GM18498 (cell line): Measurements from ENCODE around the gene ZNF511.

Experiments used
- ATAC-seq: cut with Tn5 transposase; IDR thresholded peaks from one replicate; pipeline ENCODE4 v1.9.1; 2021; ENCODE audit warnings: mild to moderate bottlenecking, moderate library complexity; ENCODE audit not compliant: unreplicated experiment

Gene ZNF511

DNA sequence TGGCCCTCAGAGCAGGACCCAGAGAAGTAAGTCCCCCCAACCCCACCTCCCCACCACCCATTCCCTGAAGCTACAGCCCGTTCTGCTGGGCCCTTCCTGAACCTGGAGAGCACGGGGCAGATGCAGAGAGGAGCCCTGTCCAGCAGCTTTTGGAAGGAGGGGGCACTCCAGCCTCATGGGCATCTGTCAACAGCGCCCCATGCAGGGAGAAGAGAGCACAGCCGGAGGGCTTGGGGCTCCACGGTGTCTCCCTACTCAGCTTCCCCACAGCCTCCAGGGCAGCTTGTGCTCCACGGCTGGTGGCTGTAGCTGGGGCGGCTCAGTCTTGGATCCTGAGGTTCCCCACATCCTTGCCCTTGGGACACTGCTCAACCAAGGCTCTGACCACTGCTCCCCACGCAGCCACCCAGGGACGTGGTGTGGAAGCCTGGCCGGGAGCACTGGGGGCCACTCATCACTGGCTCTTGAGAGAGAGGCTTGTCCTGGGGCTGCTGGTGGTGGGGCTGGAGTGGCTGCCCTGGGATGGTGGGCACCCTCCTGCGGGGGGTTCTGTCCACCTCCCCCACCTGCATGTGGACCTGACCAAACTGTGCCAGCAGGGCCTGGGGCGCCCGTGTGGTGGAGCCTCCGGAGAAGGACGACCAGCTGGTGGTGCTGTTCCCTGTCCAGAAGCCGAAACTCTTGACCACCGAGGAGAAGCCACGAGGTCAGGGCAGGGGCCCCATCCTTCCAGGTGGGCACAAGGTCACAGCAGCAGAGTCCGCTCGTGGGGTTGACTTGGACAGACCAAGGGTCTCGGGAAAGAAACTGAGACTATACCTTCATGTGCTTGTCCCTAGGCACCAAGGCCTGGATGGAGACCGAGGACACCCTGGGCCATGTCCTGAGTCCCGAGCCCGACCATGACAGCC lies 42.9 kb downstream of the ZNF511 start:
- no peak for ATAC-seq

DNA sequence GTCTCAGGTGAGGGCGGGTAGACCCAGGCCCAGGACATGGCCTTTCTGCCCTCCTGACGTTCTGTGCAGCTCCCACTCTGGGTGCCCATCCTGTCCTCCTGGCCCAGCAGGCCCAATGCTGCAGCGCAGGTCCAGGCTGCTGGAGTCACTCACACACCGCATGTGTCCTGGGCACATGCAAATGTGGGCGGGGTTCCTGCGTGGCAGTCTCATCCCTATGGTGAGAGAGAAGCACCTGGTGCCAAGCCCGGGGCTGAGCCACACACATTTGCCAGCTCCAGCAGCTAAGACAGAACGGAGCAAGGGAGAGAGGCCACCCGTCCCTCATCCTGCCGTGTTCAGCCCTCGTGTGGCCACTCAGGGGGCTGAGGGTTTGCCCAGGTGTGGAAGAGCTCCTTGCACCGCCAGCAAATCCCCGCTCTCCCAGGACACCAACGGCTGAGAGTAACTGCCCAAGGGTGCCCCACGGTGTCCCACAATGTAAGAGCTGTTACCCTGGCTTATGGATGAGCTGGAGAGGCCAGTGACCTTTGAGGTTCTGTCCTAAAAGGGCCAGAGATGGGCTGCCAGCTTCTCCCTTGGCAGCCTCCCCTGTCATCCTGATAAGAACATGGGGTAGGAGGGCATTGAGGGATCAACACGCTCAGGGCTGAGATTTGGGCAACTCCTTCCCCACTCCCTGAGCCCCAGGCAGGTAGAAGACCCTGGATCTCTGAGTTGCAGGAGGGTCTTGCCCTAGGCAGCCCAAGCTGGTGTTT lies 44.7 kb downstream of the ZNF511 start:
- no peak for ATAC-seq

DNA sequence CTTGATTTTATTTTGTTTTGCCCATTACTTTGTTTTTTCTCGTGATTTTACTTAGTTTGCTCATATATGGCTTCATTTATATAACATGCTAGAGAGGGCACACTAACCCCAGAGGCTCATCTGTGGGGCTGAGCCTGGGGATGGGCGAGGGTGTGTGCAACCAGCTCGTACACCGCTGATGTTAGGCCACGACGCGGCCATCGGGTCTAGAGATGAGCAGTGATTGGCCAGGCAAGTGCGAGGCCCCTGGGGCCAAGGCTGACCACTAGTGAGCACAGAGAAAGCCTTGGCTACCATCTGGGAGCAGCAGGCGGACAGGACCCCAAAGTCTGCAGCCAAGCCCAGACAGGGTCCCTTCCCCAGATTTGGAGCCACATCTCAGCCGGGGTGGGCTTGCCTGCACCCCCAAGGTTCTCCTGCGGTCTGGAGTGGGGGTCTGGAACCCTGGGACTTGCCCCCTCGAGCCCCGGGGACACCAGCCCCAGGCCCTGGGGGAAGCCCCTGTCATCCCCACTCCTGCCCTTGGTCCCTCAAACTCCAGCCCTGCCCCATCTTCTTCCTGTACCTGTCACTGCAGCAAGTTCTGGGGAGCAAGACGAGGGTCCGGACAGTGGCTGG lies 45.4 kb downstream of the ZNF511 start:
- no peak for ATAC-seq

DNA sequence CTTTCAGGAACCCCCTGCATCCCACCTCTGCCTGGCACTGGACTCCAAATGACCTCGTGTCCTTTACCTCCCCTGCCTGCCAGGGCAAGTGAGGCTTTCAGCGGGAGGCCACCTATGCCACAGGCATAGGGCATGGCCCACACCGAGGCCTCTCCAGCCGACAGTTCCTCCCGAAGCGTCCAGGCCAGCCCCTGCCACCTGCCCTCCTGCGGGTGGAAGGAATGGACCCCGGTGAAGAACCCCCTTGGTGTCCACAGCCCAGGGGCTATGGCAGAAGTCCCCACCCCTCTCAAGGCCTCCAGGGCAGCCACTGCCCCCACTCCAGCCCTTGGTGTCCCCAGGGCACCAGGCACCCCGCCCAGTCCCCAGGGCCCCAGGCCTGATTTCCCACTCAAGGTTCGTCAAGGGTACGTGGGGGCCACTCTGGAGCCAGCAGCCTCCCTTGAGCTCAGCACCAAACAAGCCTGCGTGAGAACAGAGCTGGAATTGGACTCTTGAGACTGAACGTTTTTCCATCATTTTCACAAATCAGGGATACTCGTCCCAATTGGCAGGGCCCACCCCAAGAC lies 46.0 kb downstream of the ZNF511 start:
- ATAC-seq: no peak

DNA sequence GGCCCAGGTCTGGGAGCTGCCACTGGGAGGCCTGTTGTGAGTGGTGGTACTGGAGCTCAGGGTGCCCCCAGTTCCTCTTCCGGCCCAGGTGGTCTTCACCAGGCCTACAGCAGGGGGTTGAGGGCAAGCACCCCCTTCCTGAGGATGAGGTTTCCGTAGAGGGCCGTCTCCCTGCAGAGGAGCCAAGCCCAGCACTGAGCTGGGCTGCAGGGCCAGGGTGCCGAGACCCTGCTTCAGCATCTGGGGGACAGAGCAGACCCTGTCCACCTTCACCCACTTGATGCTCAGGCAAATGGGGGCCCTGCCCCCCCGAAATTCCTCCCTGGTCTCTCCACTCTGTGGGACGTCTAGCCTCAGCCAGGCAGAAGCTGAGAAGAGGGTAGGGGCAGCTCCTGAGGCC lies 46.6 kb downstream of the ZNF511 start:
- no peak for ATAC-seq

DNA sequence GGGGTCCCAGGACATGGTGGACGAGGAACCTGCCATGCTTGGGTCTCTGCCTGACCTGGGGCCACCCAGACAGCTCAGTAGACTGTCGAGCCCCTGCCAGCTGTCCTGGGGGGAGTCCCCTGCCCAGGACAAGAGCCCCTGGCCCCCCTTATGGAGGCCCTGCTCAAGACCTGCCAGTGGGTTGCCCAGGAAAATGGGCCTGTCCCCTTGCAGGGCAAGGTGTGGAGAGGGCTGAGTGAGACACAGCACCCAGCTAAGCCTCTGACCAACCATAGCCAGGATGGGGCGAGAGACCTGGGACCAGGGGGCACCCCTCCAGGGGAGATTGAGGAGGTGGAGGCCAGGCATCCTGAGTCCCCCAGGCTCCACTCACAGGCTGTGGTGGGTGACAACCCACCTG lies 47.3 kb downstream of the ZNF511 start:
- ATAC-seq: no peak

DNA sequence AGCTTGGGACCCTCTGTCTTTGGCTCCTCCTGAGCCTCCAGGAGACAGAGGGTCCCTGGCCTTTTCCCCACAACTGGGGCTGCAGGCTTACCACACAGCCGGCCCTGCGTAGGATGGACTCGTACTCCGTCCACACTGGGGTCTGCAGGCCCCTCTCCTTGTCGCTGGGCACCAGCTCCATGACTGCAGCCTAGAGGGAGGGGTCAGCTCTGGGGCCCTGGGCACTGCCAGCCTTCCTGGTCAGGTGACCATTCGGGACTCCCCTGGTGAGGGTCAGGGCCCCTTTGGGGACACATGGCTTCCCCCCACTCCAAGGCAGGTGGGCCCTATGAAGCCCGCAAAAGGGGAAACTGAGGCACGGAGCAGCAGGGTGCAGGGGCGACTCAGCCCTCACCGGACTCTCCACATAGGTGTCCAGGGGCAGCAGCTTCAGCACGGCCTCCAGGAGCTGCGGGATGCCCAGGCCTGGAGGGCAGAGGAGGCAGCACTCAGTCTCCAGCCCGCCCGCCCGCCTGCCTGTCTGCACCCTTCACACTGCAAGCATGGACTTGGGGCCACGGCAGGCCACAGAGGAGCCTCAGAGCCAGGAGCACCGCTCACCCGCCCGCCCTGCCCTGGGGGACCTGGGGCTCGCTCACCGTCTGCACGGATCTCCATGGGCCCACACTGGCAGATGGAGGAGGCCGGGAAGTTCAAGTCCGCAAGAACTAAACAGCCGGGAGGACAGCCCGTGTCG lies 48.0 kb downstream of the ZNF511 start:
- ATAC-seq: no peak

DNA sequence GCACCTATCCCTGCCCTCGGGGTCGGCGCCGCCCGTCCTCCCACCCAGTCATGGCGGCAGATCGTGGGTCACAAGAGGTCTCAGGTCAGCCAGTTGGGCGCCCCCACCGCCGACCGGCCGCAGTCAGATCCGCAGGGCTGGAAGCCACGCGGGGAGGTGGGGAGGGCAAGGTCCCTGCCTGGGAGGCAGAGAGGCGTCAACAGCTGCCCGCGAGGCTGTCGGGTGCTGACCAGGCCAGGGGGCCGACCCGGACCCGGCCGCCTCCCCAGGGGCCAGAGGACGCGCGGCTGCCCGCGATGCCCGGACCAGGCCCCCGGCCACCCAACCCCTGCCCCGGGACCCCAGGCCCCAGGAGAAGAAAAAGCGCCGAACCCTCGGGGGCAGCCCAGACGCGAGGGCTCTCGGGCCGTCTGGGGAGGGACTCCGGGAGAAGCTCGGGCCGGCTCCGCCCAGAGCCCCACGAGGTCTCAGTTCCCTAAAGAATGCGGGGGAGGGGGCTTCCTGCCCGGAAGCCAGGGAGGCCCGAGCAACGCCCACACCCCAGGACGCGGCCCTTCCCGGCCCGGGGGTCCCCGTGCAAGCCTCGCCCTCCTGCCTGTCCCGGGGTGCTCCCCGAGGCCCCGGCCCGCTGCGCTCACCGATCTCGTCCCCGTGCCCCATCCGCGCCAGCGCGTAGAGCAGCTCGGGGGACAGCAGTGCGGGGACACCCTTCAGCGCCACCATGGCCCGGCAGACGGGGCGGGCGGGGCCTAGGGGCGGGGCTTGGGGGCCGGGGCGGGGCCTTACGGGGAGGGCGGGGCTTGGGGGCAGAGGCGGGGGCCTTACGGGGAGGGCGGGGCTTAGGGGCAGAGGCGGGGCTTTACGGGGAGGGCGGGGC lies 48.8 kb downstream of the ZNF511 start, which contains the start of gene FUOM:
TSS of gene FUOM (minus strand) at position 735 of the 877 bp plus-strand sequence. CDS start at position 723, 12 bp downstream.
- ATAC-seq: peak; percentile 63

DNA sequence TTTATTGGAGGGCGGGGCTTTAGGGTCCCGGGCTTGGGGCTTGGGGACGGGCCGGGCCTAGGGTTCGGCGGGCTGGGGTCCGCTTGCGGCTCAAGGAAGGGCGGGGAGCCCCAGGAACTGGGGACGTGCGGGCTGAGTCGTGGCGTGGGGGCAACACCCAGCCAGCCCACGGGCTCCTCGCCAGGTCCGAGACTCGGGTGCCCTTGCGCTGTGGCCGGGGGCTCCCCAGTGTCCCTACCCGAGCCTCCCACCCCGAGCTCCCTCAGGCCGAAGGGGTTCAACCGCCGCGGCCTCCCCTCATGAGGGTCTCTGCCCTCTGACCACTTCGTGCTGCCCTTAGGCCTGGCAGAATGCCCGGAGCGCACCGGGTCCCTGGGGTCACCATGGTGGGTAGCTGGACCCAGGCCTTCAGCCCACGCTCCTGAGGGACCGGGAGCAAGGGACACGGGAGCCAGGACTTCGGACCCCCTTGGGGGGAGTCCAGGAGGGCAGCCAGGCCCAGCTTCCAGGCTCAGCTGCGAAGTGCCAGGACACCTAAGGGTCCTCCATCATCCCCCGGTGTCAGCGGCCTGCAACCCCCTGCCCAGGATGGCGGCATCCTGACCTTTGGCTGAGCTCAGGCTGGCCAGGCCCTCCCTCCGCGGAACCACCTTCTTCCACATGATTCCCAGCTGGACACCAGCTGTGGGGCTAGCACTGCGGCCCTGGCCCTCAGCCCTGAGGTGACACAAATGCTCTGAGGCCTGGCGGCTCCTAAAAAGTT lies 49.6 kb downstream of the ZNF511 start:
- no peak for ATAC-seq

DNA sequence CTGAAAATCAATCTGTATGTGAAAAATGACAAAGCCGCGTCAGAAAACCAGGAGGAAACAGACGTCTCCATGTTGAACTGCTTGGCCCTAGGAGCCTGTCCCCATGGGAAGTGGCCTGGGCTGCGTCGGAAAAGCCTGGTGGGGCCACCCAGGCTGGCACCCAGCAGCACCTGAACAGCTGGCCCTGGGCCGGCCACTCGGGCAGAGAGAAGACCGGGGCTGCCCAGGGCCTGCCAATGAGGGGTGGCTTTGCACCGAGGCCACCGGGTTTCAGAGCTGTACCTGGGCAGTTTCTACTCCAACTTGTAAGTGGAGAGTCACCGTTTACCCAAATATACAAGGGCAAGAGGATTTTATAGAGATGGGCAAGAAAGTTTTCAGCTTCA lies 50.2 kb downstream of the ZNF511 start:
- ATAC-seq: no peak

DNA sequence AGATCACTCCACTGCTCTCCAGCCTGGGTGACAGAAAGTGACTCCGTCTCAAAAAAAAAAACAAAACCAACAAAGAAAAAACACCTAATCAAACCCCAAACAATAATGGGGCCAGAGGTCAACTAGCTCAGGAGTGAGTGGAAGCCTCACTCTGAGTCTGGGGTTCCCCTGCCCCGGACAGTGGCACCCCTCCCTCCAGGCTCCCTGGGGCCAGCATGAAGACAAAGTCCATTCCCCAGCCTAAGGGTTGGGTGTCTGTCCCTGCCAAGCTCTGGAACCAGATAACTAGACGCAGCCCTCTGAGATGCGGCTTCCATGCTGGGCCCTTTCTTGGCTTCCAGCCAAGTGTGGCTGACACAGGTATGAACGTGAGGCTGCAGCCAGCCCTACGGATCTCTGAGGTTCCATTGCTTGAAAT lies 50.8 kb downstream of the ZNF511 start:
- no peak for ATAC-seq

DNA sequence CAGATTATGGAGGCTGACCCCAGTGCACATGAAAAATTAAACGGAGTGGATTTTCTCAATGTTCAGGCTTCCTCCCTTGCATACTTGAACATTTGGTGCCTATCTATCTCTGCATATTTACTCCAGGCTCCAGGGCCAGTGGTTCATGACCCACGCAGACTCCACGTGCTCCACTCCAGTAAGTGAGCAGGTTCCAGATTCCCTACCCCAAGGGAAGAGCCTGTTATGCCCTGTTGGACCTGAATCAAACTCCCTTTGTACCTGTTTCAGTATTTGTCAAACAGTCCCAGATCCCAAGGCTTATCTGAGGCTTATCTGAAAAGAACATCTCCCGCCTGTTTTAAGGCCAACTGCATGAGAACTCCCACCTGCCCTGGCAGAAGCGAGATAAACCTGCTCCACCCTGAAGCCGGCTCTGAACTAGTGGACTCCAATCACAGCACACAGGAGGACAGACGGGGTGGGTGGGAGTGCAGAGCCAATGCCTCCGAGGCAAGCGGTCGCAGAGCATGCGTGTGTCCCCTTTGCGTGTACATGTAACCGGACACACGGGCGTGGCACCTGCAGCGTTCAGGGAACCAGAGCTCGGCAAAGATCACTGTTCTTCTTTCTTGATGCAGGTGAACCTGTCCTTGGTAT lies 51.4 kb downstream of the ZNF511 start:
- ATAC-seq: no peak

DNA sequence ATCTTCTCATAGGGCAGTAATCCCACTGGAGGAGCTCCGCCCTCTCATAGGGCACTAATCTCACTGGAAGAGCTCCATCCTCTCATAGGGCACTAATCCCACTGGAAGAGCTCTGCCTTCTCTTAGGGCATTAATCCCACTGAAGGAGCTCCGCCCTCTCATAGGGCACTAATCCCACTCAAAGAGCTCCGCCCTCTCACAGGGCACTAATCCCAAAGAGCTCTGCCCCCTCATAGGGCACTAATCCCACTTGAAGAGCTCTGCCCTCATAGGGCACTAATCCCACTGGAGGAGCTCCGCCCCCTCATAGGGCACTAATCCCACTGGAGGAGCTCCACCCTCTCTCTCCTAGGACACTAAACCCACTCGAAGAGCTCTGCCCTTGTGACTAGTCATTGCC lies 52.5 kb downstream of the ZNF511 start:
- no peak for ATAC-seq

DNA sequence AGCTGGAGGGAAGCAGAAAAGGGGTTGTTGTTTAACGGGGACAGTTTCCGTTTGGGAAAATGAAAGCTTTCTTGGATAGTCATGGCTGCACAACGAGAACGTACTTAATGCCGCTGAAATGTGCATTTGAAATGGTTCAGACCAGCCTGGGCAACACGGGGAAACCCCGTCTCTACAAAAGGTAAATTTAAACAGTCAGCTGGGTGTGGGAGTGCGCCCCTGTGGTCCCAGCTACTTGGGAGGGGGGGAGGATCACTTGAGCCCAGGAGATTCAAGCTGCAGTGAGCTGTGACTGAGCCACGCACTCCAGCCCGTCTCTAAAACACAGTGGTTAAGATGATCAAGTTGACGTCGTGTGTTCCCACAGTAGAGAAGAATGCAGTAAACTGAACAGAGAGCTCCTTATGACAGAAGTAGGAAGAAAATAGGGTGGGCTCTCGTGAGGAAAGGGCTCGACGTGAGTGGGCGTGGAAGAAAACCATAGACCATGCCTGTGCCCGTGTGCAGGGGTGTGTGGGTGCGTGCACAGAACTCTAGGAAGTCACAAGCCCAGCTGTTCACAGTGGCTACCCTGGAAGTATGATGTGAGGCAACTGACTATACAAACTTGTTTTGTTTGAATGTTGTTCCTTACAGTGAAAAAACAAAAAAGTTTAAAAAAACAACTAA lies 53.2 kb downstream of the ZNF511 start:
- no peak for ATAC-seq
